Adrenal gland (tissue), 5 donors: Measurements from ENCODE around the gene PHACTR3.

Experiments
- CTCF ChIP-seq, 6 experiments: fragments of 450-650 bp in 4 of 6; fragments of 200-600 bp in 2 of 6; sonication (generic) in 1 of 6; IDR thresholded peaks; 1 replicate in 5 of 6; 2 replicates in 1 of 6; pipeline versions ENCODE4 v1.5.1 to v1.8.0; 2016 to 2021; ENCODE audit warnings: antibody characterized with exemption in 6 of 6, mild to moderate bottlenecking in 2 of 6, moderate library complexity in 1 of 6
- POLR2A ChIP-seq, 2 donors: fragments of 450-650 bp; IDR thresholded peaks; one replicate each; pipeline ENCODE4 v1.6.1; 2017; ENCODE audit warnings: antibody characterized with exemption in 2 of 2, mild to moderate bottlenecking in 2 of 2, moderate library complexity in 1 of 2
- donor health status: DM: no; HTN: no; CAD: no.

GRCh38 chr20:59648466-59649070 lies 44.2 kb downstream of the PHACTR3 start:
- TF ChIP-seq POLR2A (IDR thresholded peaks at IDR 0.05): no peak
- TF ChIP-seq CTCF (IDR thresholded peaks at IDR 0.05): no peak
